ENCODE results near the gene CITED4. TPM values are rescaled to one million over a fixed set of nuclear protein-coding genes. Genes with fewer than 3 reads are reported as not detected.

The CITED4 gene
- polyA plus RNA-seq, 1 donor from 2014 or later, result 2.6 TPM

GRCh38 chr1:40830419-40830943 is 31.7 kb downstream of the CITED4 start:
- Histone ChIP-seq H3K9ac (ENCODE audit: low read length) (no peak overlapping the region), H3K9me2 (ENCODE audit: insufficient read depth, low read length) (no peaks in the 10 kb centered on the region), H3K4me3 (ENCODE audit: low read length) (no peak overlapping the region), H3F3A (ENCODE audit: insufficient read depth, low read length, poor library complexity, severe bottlenecking) (no peaks in the 10 kb centered on the region), H3K79me2 (replicated peaks; ENCODE audit: insufficient read depth, low read length) (no peaks in the 10 kb centered on the region), H3K36me3 (ENCODE audit: insufficient read depth, low read length) (no peaks in the 10 kb centered on the region), H3K4me2 (ENCODE audit: low read length) (no peak overlapping the region), H2AFZ (ENCODE audit: low read depth, low read length) (no peak overlapping the region), H3K27me3 (ENCODE audit: insufficient read depth, low read depth, low read length) (no peaks in the 10 kb centered on the region), H3K9me3 (ENCODE audit: low read length) (no peaks in the 10 kb centered on the region), H3K27ac (ENCODE audit: low read length) (no peak overlapping the region), H4K20me1 (ENCODE audit: insufficient read depth) (no peaks in the 10 kb centered on the region)
- TF ChIP-seq RAD21 (conservative IDR thresholded peaks at IDR 0.05) (no peak), EZH2 (IDR thresholded peaks at IDR 0.05; ENCODE audit: borderline replicate concordance, insufficient read depth, low read length, poor library complexity, severe bottlenecking) (no peak), CTCF (IDR thresholded peaks at IDR 0.05; ENCODE audit: poor library complexity, severe bottlenecking) (no peak), MXI1 (conservative IDR thresholded peaks at IDR 0.05; ENCODE audit: poor library complexity, severe bottlenecking) (no peak), SMC3 (conservative IDR thresholded peaks at IDR 0.05; ENCODE audit: poor library complexity) (no peak), EP300 (conservative IDR thresholded peaks at IDR 0.05; ENCODE audit: poor library complexity, severe bottlenecking) (no peak), POLR2AphosphoS5 (IDR thresholded peaks at IDR 0.05) (no peak), TAF1 (IDR thresholded peaks at IDR 0.05; ENCODE audit: low read depth) (no peak), REST (IDR thresholded peaks at IDR 0.05; ENCODE audit: borderline replicate concordance) (no peak)

DNA sequence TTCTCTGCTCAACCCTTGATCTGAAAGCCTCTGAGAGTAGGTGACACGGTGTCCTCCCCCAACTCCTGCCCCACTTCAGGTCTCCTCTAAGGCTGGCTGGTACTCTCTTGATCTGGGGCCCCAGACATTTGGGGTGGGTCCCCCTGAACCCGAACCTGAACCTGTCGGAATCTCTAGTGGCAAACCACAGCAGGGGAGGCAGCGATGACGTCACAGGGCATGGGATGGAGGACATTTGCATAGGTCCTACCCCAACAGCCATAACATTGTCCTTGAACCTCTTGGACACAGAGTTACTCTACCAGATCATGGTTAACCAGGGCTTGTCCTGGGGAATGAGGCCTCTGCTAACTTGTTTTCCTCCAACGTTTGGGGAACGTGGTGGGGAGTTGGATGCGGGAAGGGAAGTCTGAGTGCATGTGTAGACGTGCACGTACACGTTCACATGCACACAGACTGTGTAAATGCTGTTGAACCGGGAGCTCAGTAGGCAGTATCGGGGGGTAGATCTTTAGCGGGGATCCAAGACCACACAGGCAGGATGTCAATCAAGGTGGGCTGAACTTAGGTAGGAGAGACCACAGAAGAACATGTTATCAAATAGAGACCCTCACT is 32.4 kb downstream of the CITED4 start:
- Histone ChIP-seq H3K36me3 (ENCODE audit: insufficient read depth, low read length) (no peaks in the 10 kb centered on the region), H2AFZ (ENCODE audit: low read depth, low read length) (no peak overlapping the region), H3F3A (ENCODE audit: insufficient read depth, low read length, poor library complexity, severe bottlenecking) (no peaks in the 10 kb centered on the region), H3K4me3 (ENCODE audit: low read length) (no peak overlapping the region), H3K27me3 (ENCODE audit: insufficient read depth, low read depth, low read length) (no peaks in the 10 kb centered on the region), H3K9me2 (ENCODE audit: insufficient read depth, low read length) (no peaks in the 10 kb centered on the region), H3K9ac (ENCODE audit: low read length) (no peak overlapping the region), H3K9me3 (ENCODE audit: low read length) (no peaks in the 10 kb centered on the region), H3K4me2 (ENCODE audit: low read length) (no peak overlapping the region), H3K79me2 (replicated peaks; ENCODE audit: insufficient read depth, low read length) (no peaks in the 10 kb centered on the region), H4K20me1 (ENCODE audit: insufficient read depth) (no peaks in the 10 kb centered on the region), H3K27ac (ENCODE audit: low read length) (no peak overlapping the region)
- no peak for TF ChIP-seq REST (IDR thresholded peaks at IDR 0.05; ENCODE audit: borderline replicate concordance)
- TF ChIP-seq EZH2 (IDR thresholded peaks at IDR 0.05; ENCODE audit: borderline replicate concordance, insufficient read depth, low read length, poor library complexity, severe bottlenecking), result no peak
- no peak for TF ChIP-seq RAD21 (conservative IDR thresholded peaks at IDR 0.05)
- no peak for TF ChIP-seq POLR2AphosphoS5 (IDR thresholded peaks at IDR 0.05)
- TF ChIP-seq CTCF (IDR thresholded peaks at IDR 0.05; ENCODE audit: poor library complexity, severe bottlenecking), result no peak
- no peak for TF ChIP-seq EP300 (conservative IDR thresholded peaks at IDR 0.05; ENCODE audit: poor library complexity, severe bottlenecking)
- no peak for TF ChIP-seq MXI1 (conservative IDR thresholded peaks at IDR 0.05; ENCODE audit: poor library complexity, severe bottlenecking)
- TF ChIP-seq SMC3 (conservative IDR thresholded peaks at IDR 0.05; ENCODE audit: poor library complexity), result no peak
